ENCODE data around the gene PPP2CA. TPM values are rescaled to one million over a fixed set of nuclear protein-coding genes. Genes with fewer than 3 reads are reported as not detected.

Gene PPP2CA
- total and polyA plus RNA-seq, 9 donors, result 28.0 to 142 (median 81.7) TPM

GRCh38 chr5:134145779-134146581 is 79.9 kb downstream of the PPP2CA start:
- intact Hi-C loops (cut with DNase I), result loop anchor here in 1 of 4 donors (10.0 kb wide), 1 partner anchor 101 kb away; no protein-coding TSS in a partner anchor
- Histone ChIP-seq H3K27me3 (no peaks in the 10 kb centered on the region), H3K36me3 (no peaks in the 10 kb centered on the region), H3K27ac (no peak overlapping the region), H3K4me3 (no peak overlapping the region), H3K4me1 (ENCODE audit: insufficient read depth) (no peaks in the 10 kb centered on the region), H3K9me3 (no peaks in the 10 kb centered on the region)
- DNase-seq, result peak; percentile 50 to 77 (median 68)
- 88 to 90% (median 89%) methylated on average over 13 of the region's 13 CpGs for WGBS, 3 donors
- TF ChIP-seq POLR2A (IDR thresholded peaks at IDR 0.05), result no peak
- peak; percentile 60 to 69 (median 67) for TF ChIP-seq CTCF (IDR thresholded peaks at IDR 0.05)

GRCh38 chr5:134145041-134145757 is 80.7 kb downstream of the PPP2CA start:
- peaks cover 1% of the 10 kb centered on the region for H3K4me1 ChIP-seq (ENCODE audit: insufficient read depth)
- no peaks in the 10 kb centered on the region for H3K27me3 ChIP-seq
- H3K9me3 ChIP-seq, result no peaks in the 10 kb centered on the region
- 55 to 71% (median 58%) methylated on average over 1 of the region's 1 CpG for WGBS, 3 donors
- intact Hi-C loops (cut with DNase I), result loop anchor here in 1 of 4 donors (10.0 kb wide), 1 partner anchor 100 kb away; no protein-coding TSS in a partner anchor
- H3K4me3 ChIP-seq, result no peak overlapping the region
- no peak overlapping the region for H3K27ac ChIP-seq
- DNase-seq, result no peak
- TF ChIP-seq EP300 (IDR thresholded peaks at IDR 0.05) (no peak), POLR2A (IDR thresholded peaks at IDR 0.05) (no peak), CTCF (IDR thresholded peaks at IDR 0.05) (no peak)
- H3K36me3 ChIP-seq, result no peaks in the 10 kb centered on the region

Small RNAs within 50 kb of the gene (microRNA-seq; reads per million reads assigned to microRNA genes)
- gene MIR3661, result 0 reads per million in 3 donors

Small RNAs within 50 kb of the gene (small RNA-seq; reads per million reads assigned to genes)
- not detected for gene MIR3661

Other genes with a start within 250 kb of the PPP2CA start
- 10 to 100 TPM; 41.1 to 95.1 (median 89.9) TPM for gene VDAC1, start 221.1 kb downstream of the PPP2CA start, total RNA-seq
- 100 to 1,000 TPM in 1 of 2 donors, 10 to 100 TPM in 1; 50.0 to 171 TPM for gene VDAC1, start 221.1 kb downstream of the PPP2CA start, polyA plus RNA-seq
- gene TCF7, start 111.4 kb downstream of the PPP2CA start, total RNA-seq, result 10 to 100 TPM in 1 of 7 donors, 1 to 10 TPM in 6; 2.9 to 15.2 (median 4.2) TPM
- gene TCF7, start 111.4 kb downstream of the PPP2CA start, polyA plus RNA-seq, result 1 to 10 TPM; 1.7 to 2.5 TPM
- gene SKP1, start 49.1 kb downstream of the PPP2CA start, total RNA-seq, result 100 to 1,000 TPM; 263 to 464 (median 361) TPM
- 1,000 to 10,000 TPM in 1 of 2 donors, 100 to 1,000 TPM in 1; 751 to 1,077 TPM for gene SKP1, start 49.1 kb downstream of the PPP2CA start, polyA plus RNA-seq
- 1 to 10 TPM; 1.8 to 7.1 (median 5.7) TPM for gene CDKL3, start 141.1 kb upstream of the PPP2CA start, total RNA-seq
- gene CDKL3, start 141.1 kb upstream of the PPP2CA start, polyA plus RNA-seq, result 1 to 10 TPM; 2.9 to 3.9 TPM
- gene UBE2B, start 145.5 kb upstream of the PPP2CA start, total RNA-seq, result 100 to 1,000 TPM in 1 of 7 donors, 10 to 100 TPM in 6; 54.1 to 101 (median 68.1) TPM
- 10 to 100 TPM; 89.0 to 92.4 TPM for gene UBE2B, start 145.5 kb upstream of the PPP2CA start, polyA plus RNA-seq
- 10 to 100 TPM; 12.2 to 18.0 (median 15.3) TPM for gene CDKN2AIPNL, start 185.8 kb upstream of the PPP2CA start, total RNA-seq
- gene CDKN2AIPNL, start 185.8 kb upstream of the PPP2CA start, polyA plus RNA-seq, result 10 to 100 TPM; 21.1 to 29.0 TPM